ENCODE data around the gene DSTN. TPM values are rescaled to one million over a fixed set of nuclear protein-coding genes. Genes with fewer than 3 reads are reported as not detected.

Gene DSTN
- total and polyA plus RNA-seq, 2 donors (not counting 1 experiment from before 2014, with no cell fraction given), result 6.6 to 13.4 TPM

- Mint-ChIP-seq H3K4me3 (no peak overlapping the region), H3K27ac (no peak overlapping the region), H3K4me1 (peaks cover 16% of the 10 kb centered on the region), H3K9me3 (ENCODE audit: insufficient read depth) (no peaks in the 10 kb centered on the region), H3K27me3 (no peaks in the 10 kb centered on the region)
- POLR2A ChIA-PET, result no interaction called here
- no peak overlapping the region for H2AFZ ChIP-seq (ENCODE audit: insufficient read depth, low read depth, low read length, poor library complexity, severe bottlenecking)
- TF ChIP-seq EZH2 (IDR thresholded peaks at IDR 0.05; ENCODE audit: borderline replicate concordance, insufficient read depth, low read depth, low read length, poor library complexity, severe bottlenecking) (no peak), CTCF (IDR thresholded peaks at IDR 0.05) (no peak)
- peaks cover 0 to 36% of the 10 kb centered on the region in 2 experiments for H3K36me3 ChIP-seq (replicated peaks in 1 of 2; ENCODE audit: control extremely low read depth in 1 of 2, control insufficient read depth in 1 of 2, extremely low read depth in 1 of 2, insufficient read depth in 2 of 2, low read length in 1 of 2)
- H3K4me1 ChIP-seq (ENCODE audit: control insufficient read depth in 2 of 2, insufficient read depth in 2 of 2, low read length in 2 of 2), result peaks cover 7 to 23% of the 10 kb centered on the region in 2 donors
- peaks cover 3% of the 10 kb centered on the region for H3K79me2 ChIP-seq (ENCODE audit: control insufficient read depth, insufficient read depth, low read length)
- no peak for ATAC-seq (ENCODE audit: low read depth)
- CTCF ChIA-PET, result interaction anchor here (1.1 kb wide), 1 partner anchor 11 kb away, joined by 6 read pairs; no protein-coding TSS in a partner anchor
- H3K27me3 ChIP-seq (replicated peaks in 1 of 4; ENCODE audit: control extremely low read depth in 1 of 4, control insufficient read depth in 3 of 4, insufficient read depth in 4 of 4, low read length in 3 of 4), result no peaks in the 10 kb centered on the region
- no peak overlapping the region for H3K4me3 ChIP-seq (ENCODE audit: control extremely low read depth in 1 of 5, extremely low read depth in 1 of 5, insufficient read depth in 1 of 5, low read depth in 2 of 5, low read length in 4 of 5)
- no peak overlapping the region for H3K27ac ChIP-seq (ENCODE audit: low read length in 2 of 2)
- no peak overlapping the region for H3K9ac ChIP-seq (ENCODE audit: low read length)
- no peak overlapping the region for H3K4me2 ChIP-seq (replicated peaks; ENCODE audit: low read depth, low read length, poor library complexity, severe bottlenecking)
- DNase-seq, result no peak
- no peaks in the 10 kb centered on the region for H3K9me3 ChIP-seq (ENCODE audit: control extremely low read depth in 1 of 3, control insufficient read depth in 2 of 3, insufficient read depth in 1 of 3, low read length in 2 of 3)
- intact Hi-C loops (cut with micrococcal nuclease), result no loop called here
- 98% methylated on average over 8 of the region's 13 CpGs for WGBS (ENCODE audit: insufficient coverage)
- no peaks in the 10 kb centered on the region for H4K20me1 ChIP-seq (ENCODE audit: control insufficient read depth, insufficient read depth, low read length, poor library complexity, severe bottlenecking)
Observed at GRCh38 chr20:17637985-17638640, 68.2 kb downstream of the DSTN start.

GRCh38 chr20:17638835-17639407, 69.0 kb downstream of the DSTN start:
- Mint-ChIP-seq H3K27me3 (no peaks in the 10 kb centered on the region), H3K4me3 (no peak overlapping the region), H3K27ac (no peak overlapping the region), H3K4me1 (peaks cover 20% of the 10 kb centered on the region), H3K9me3 (ENCODE audit: insufficient read depth) (no peaks in the 10 kb centered on the region)
- CTCF ChIA-PET, result interaction anchor here (1.1 kb wide), 1 partner anchor 10 kb away, joined by 6 read pairs; no protein-coding TSS in a partner anchor
- TF ChIP-seq EZH2 (IDR thresholded peaks at IDR 0.05; ENCODE audit: borderline replicate concordance, insufficient read depth, low read depth, low read length, poor library complexity, severe bottlenecking) (no peak), CTCF (IDR thresholded peaks at IDR 0.05) (no peak)
- Histone ChIP-seq H3K27ac (ENCODE audit: low read length in 2 of 2) (no peak overlapping the region), H3K9ac (ENCODE audit: low read length) (no peak overlapping the region), H3K4me3 (ENCODE audit: control extremely low read depth in 1 of 5, extremely low read depth in 1 of 5, insufficient read depth in 1 of 5, low read depth in 2 of 5, low read length in 4 of 5) (no peak overlapping the region), H3K36me3 (replicated peaks in 1 of 2; ENCODE audit: control extremely low read depth in 1 of 2, control insufficient read depth in 1 of 2, extremely low read depth in 1 of 2, insufficient read depth in 2 of 2, low read length in 1 of 2) (peaks cover 0 to 30% of the 10 kb centered on the region in 2 experiments), H3K79me2 (ENCODE audit: control insufficient read depth, insufficient read depth, low read length) (peaks cover 7% of the 10 kb centered on the region), H2AFZ (ENCODE audit: insufficient read depth, low read depth, low read length, poor library complexity, severe bottlenecking) (no peak overlapping the region), H3K9me3 (ENCODE audit: control extremely low read depth in 1 of 3, control insufficient read depth in 2 of 3, insufficient read depth in 1 of 3, low read length in 2 of 3) (no peaks in the 10 kb centered on the region), H4K20me1 (ENCODE audit: control insufficient read depth, insufficient read depth, low read length, poor library complexity, severe bottlenecking) (no peaks in the 10 kb centered on the region), H3K4me1 (ENCODE audit: control insufficient read depth in 2 of 2, insufficient read depth in 2 of 2, low read length in 2 of 2) (peaks cover 10 to 29% of the 10 kb centered on the region in 2 donors), H3K4me2 (replicated peaks; ENCODE audit: low read depth, low read length, poor library complexity, severe bottlenecking) (no peak overlapping the region), H3K27me3 (replicated peaks in 1 of 4; ENCODE audit: control extremely low read depth in 1 of 4, control insufficient read depth in 3 of 4, insufficient read depth in 4 of 4, low read length in 3 of 4) (no peaks in the 10 kb centered on the region)
- intact Hi-C loops (cut with micrococcal nuclease), result no loop called here
- 89% methylated on average over 6 of the region's 6 CpGs for WGBS (ENCODE audit: insufficient coverage)
- POLR2A ChIA-PET, result no interaction called here
- DNase-seq (no peak), ATAC-seq (ENCODE audit: low read depth) (no peak)

Measured in B cell (primary cell).